Ishikawa (cell line): ENCODE data around the gene MAP3K5.

Experiments used
- CEBPB ChIP-seq: IDR thresholded peaks from 2 replicates; pipeline ENCODE4 v1.6.1; 2012
- CREB1 ChIP-seq: IDR thresholded peaks from 2 replicates; pipeline ENCODE4 v1.6.1; 2012; ENCODE audit warnings: low read depth
- EGR1 ChIP-seq: IDR thresholded peaks from 2 replicates; pipeline ENCODE4 v1.6.1; 2012
- EP300 ChIP-seq: IDR thresholded peaks from 2 replicates; pipeline ENCODE4 v1.6.1; 2012; ENCODE audit warnings: borderline replicate concordance
- FOXM1 ChIP-seq: IDR thresholded peaks from 2 replicates; pipeline ENCODE4 v1.6.1; 2012; ENCODE audit warnings: low read depth, borderline replicate concordance
- MAX ChIP-seq: IDR thresholded peaks from 2 replicates; pipeline ENCODE4 v1.6.1; 2012
- NFIC ChIP-seq: IDR thresholded peaks from 2 replicates; pipeline ENCODE4 v1.6.1; 2012
- RAD21 ChIP-seq: IDR thresholded peaks from 2 replicates; pipeline ENCODE4 v1.6.1; 2012; ENCODE audit warnings: low read depth
- REST ChIP-seq: IDR thresholded peaks from 2 replicates; pipeline ENCODE4 v1.6.1; 2012; ENCODE audit warnings: low read depth, mild to moderate bottlenecking
- TAF1 ChIP-seq: IDR thresholded peaks from 2 replicates; pipeline ENCODE4 v1.6.1; 2012; ENCODE audit warnings: low read depth, mild to moderate bottlenecking
- TCF12 ChIP-seq: IDR thresholded peaks from 2 replicates; pipeline ENCODE4 v1.6.1; 2012; ENCODE audit warnings: low read depth
- TEAD4 ChIP-seq: IDR thresholded peaks from 2 replicates; pipeline ENCODE4 v1.6.1; 2012
- USF1 ChIP-seq: IDR thresholded peaks from 2 replicates; pipeline ENCODE4 v1.6.1; 2012
- YY1 ChIP-seq: IDR thresholded peaks from 2 replicates; pipeline ENCODE4 v1.6.1; 2012; ENCODE audit warnings: low read depth
- ZBTB7A ChIP-seq: IDR thresholded peaks from 2 replicates; pipeline ENCODE4 v1.6.1; 2012; ENCODE audit warnings: low read depth

The MAP3K5 gene

GRCh38 chr6:136780972-136781371 is 11.3 kb downstream of the MAP3K5 start:
- TF ChIP-seq ZBTB7A: no peak
- no peak for TF ChIP-seq REST
- TF ChIP-seq TAF1: no peak
- TF ChIP-seq NFIC: no peak
- TF ChIP-seq CREB1: no peak
- no peak for TF ChIP-seq MAX
- TF ChIP-seq EP300: no peak
- no peak for TF ChIP-seq TEAD4
- no peak for TF ChIP-seq RAD21
- TF ChIP-seq EGR1: no peak
- no peak for TF ChIP-seq USF1

GRCh38 chr6:136779682-136780081 is 12.6 kb downstream of the MAP3K5 start:
- TF ChIP-seq USF1: no peak
- no peak for TF ChIP-seq EP300
- no peak for TF ChIP-seq CEBPB
- no peak for TF ChIP-seq TEAD4
- TF ChIP-seq EGR1: no peak
- no peak for TF ChIP-seq YY1
- no peak for TF ChIP-seq CREB1
- no peak for TF ChIP-seq NFIC
- TF ChIP-seq TAF1: no peak
- TF ChIP-seq TCF12: no peak
- no peak for TF ChIP-seq FOXM1
- no peak for TF ChIP-seq REST
- no peak for TF ChIP-seq MAX
- TF ChIP-seq ZBTB7A: no peak
- no peak for TF ChIP-seq RAD21

GRCh38 chr6:136777651-136778050 is 14.6 kb downstream of the MAP3K5 start:
- TF ChIP-seq CEBPB: no peak
- TF ChIP-seq TEAD4: no peak
- TF ChIP-seq TCF12: no peak
- TF ChIP-seq ZBTB7A: no peak

GRCh38 chr6:136775548-136775947 is 16.7 kb downstream of the MAP3K5 start:
- TF ChIP-seq ZBTB7A: no peak
- TF ChIP-seq EGR1: no peak
- TF ChIP-seq TEAD4: no peak

- TF ChIP-seq ZBTB7A (no peak), RAD21 (no peak), REST (no peak), CEBPB (no peak), TAF1 (no peak), TCF12 (no peak), MAX (no peak), EGR1 (no peak), EP300 (no peak), FOXM1 (no peak), USF1 (no peak), NFIC (no peak), TEAD4 (no peak)
Observed at GRCh38 chr6:136775081-136775480, 17.2 kb downstream of the MAP3K5 start.
